ENCODE data around the gene FAM209B. TPM values are rescaled to one million over a fixed set of nuclear protein-coding genes. Genes with fewer than 3 reads are reported as not detected.

Gene FAM209B
- polyA plus RNA-seq, 1 donor from 2014 or later: 1.1 TPM

- no peak overlapping the region for H3K4me2 ChIP-seq (ENCODE audit: low read length)
- no peaks in the 10 kb centered on the region for H3F3A ChIP-seq (ENCODE audit: insufficient read depth, low read length, poor library complexity, severe bottlenecking)
- no peak for TF ChIP-seq POLR2AphosphoS5 (IDR thresholded peaks at IDR 0.05)
- TF ChIP-seq EP300 (conservative IDR thresholded peaks at IDR 0.05; ENCODE audit: poor library complexity, severe bottlenecking): no peak
- TF ChIP-seq RAD21 (conservative IDR thresholded peaks at IDR 0.05): no peak
- no peak for TF ChIP-seq REST (IDR thresholded peaks at IDR 0.05; ENCODE audit: borderline replicate concordance)
- no peak for TF ChIP-seq EZH2 (IDR thresholded peaks at IDR 0.05; ENCODE audit: borderline replicate concordance, insufficient read depth, low read length, poor library complexity, severe bottlenecking)
- no peak for TF ChIP-seq TAF1 (IDR thresholded peaks at IDR 0.05; ENCODE audit: low read depth)
- no peak for TF ChIP-seq CTCF (IDR thresholded peaks at IDR 0.05; ENCODE audit: poor library complexity, severe bottlenecking)
- no peak for TF ChIP-seq MXI1 (conservative IDR thresholded peaks at IDR 0.05; ENCODE audit: poor library complexity, severe bottlenecking)
- no peak for TF ChIP-seq SMC3 (conservative IDR thresholded peaks at IDR 0.05; ENCODE audit: poor library complexity)
- H2AFZ ChIP-seq (ENCODE audit: low read depth, low read length): no peak overlapping the region
- H4K20me1 ChIP-seq (ENCODE audit: insufficient read depth): no peaks in the 10 kb centered on the region
- H3K36me3 ChIP-seq (ENCODE audit: insufficient read depth, low read length): no peaks in the 10 kb centered on the region
- H3K27ac ChIP-seq (ENCODE audit: low read length): no peak overlapping the region
- no peak overlapping the region for H3K4me3 ChIP-seq (ENCODE audit: low read length)
- H3K9me3 ChIP-seq (ENCODE audit: low read length): no peaks in the 10 kb centered on the region
- no peak overlapping the region for H3K9ac ChIP-seq (ENCODE audit: low read length)
- H3K27me3 ChIP-seq (ENCODE audit: insufficient read depth, low read depth, low read length): no peaks in the 10 kb centered on the region
- no peaks in the 10 kb centered on the region for H3K9me2 ChIP-seq (ENCODE audit: insufficient read depth, low read length)
- H3K79me2 ChIP-seq (replicated peaks; ENCODE audit: insufficient read depth, low read length): no peaks in the 10 kb centered on the region
These were observed 44.5 kb upstream of the FAM209B start for GRCh38 chr20:56488566-56488965.

GRCh38 chr20:56501116-56501515, 31.9 kb upstream of the FAM209B start:
- no peak overlapping the region for H3K4me3 ChIP-seq (ENCODE audit: low read length)
- TF ChIP-seq CTCF (IDR thresholded peaks at IDR 0.05; ENCODE audit: poor library complexity, severe bottlenecking): no peak
- no peak for TF ChIP-seq REST (IDR thresholded peaks at IDR 0.05; ENCODE audit: borderline replicate concordance)
- H4K20me1 ChIP-seq (ENCODE audit: insufficient read depth): no peaks in the 10 kb centered on the region
- H3F3A ChIP-seq (ENCODE audit: insufficient read depth, low read length, poor library complexity, severe bottlenecking): no peaks in the 10 kb centered on the region
- no peaks in the 10 kb centered on the region for H3K79me2 ChIP-seq (replicated peaks; ENCODE audit: insufficient read depth, low read length)
- H3K27me3 ChIP-seq (ENCODE audit: insufficient read depth, low read depth, low read length): no peaks in the 10 kb centered on the region
- no peak overlapping the region for H3K4me2 ChIP-seq (ENCODE audit: low read length)
- H3K9ac ChIP-seq (ENCODE audit: low read length): no peak overlapping the region
- no peak overlapping the region for H2AFZ ChIP-seq (ENCODE audit: low read depth, low read length)
- no peaks in the 10 kb centered on the region for H3K9me3 ChIP-seq (ENCODE audit: low read length)
- no peak overlapping the region for H3K27ac ChIP-seq (ENCODE audit: low read length)
- no peaks in the 10 kb centered on the region for H3K36me3 ChIP-seq (ENCODE audit: insufficient read depth, low read length)
- H3K9me2 ChIP-seq (ENCODE audit: insufficient read depth, low read length): no peaks in the 10 kb centered on the region

Data from neural cell (in vitro differentiated cells).